Progenitor cell of endocrine pancreas (in vitro differentiated cells): ENCODE data around the gene CDCP1. TPM values are rescaled to one million over a fixed set of nuclear protein-coding genes. Genes with fewer than 3 reads are reported as not detected.

Experiments used
- DNase-seq: peaks from one replicate; pipeline ENCODE4 v3.0.0; 2021; ENCODE audit warnings: low spot score; ENCODE audit not compliant: unreplicated experiment
- H3K27ac Mint-ChIP-seq: 2 replicates; pipeline ENCODE4 v1.8.0; 2021; ENCODE audit warnings: mild to moderate bottlenecking, moderate library complexity, mixed read lengths
- H3K27me3 Mint-ChIP-seq: 2 replicates; pipeline ENCODE4 v1.8.0; 2021; ENCODE audit warnings: mixed read lengths
- H3K36me3 Mint-ChIP-seq: 2 replicates; pipeline ENCODE4 v1.8.0; 2022; ENCODE audit warnings: mixed read lengths; ENCODE audit not compliant: insufficient read depth
- H3K4me1 Mint-ChIP-seq: 2 replicates; pipeline ENCODE4 v1.8.0; 2021; ENCODE audit warnings: low read depth, mixed read lengths
- H3K4me3 Mint-ChIP-seq: 2 replicates; pipeline ENCODE4 v1.8.0; 2021; ENCODE audit warnings: low read depth, mild to moderate bottlenecking, moderate library complexity, mixed read lengths
- H3K9me3 Mint-ChIP-seq: 2 replicates; pipeline ENCODE4 v1.8.0; 2021; ENCODE audit warnings: low read depth, mixed read lengths
- CTCF ChIP-seq: fragments of 200-600 bp; sonication (generic); IDR thresholded peaks from one replicate; pipeline ENCODE4 v1.5.0; 2021; ENCODE audit warnings: antibody characterized with exemption, mild to moderate bottlenecking; ENCODE audit not compliant: unreplicated experiment
- total RNA-seq: library from RNA; stranded (reverse); gene quantifications from 2 replicates; pipeline ENCODE4 v1.2.1, GENCODE V29; 2021

Gene CDCP1
- total RNA-seq, 1 donor from 2014 or later = 15.3 TPM

GRCh38 chr3:45137656-45138181 is 8.5 kb downstream of the CDCP1 start:
- H3K4me1 Mint-ChIP-seq = peaks cover 8% of the 10 kb centered on the region
- no peak overlapping the region for H3K27ac Mint-ChIP-seq
- no peaks in the 10 kb centered on the region for H3K9me3 Mint-ChIP-seq
- H3K4me3 Mint-ChIP-seq = no peak overlapping the region
- H3K36me3 Mint-ChIP-seq = peaks cover 2% of the 10 kb centered on the region
- peaks cover 5% of the 10 kb centered on the region for H3K27me3 Mint-ChIP-seq
- no peak for TF ChIP-seq CTCF
- no peak for DNase-seq

GRCh38 chr3:45135959-45136358 is 10.2 kb downstream of the CDCP1 start:
- Mint-ChIP-seq H3K27me3 (no peaks in the 10 kb centered on the region), H3K36me3 (peaks cover 2% of the 10 kb centered on the region), H3K27ac (no peak overlapping the region), H3K4me1 (peaks cover 10% of the 10 kb centered on the region), H3K4me3 (no peak overlapping the region), H3K9me3 (no peaks in the 10 kb centered on the region)
- DNase-seq = no peak
- TF ChIP-seq CTCF = no peak

GRCh38 chr3:45134758-45135521 is 11.2 kb downstream of the CDCP1 start:
- Mint-ChIP-seq H3K9me3 (no peaks in the 10 kb centered on the region), H3K27me3 (no peaks in the 10 kb centered on the region), H3K27ac (no peak overlapping the region), H3K36me3 (peaks cover 2% of the 10 kb centered on the region), H3K4me3 (no peak overlapping the region), H3K4me1 (peaks cover 10% of the 10 kb centered on the region)
- no peak for TF ChIP-seq CTCF
- no peak for DNase-seq

- Mint-ChIP-seq H3K27me3 (no peaks in the 10 kb centered on the region), H3K4me3 (no peak overlapping the region), H3K4me1 (peaks cover 2% of the 10 kb centered on the region), H3K36me3 (peaks cover 2% of the 10 kb centered on the region), H3K27ac (no peak overlapping the region), H3K9me3 (no peaks in the 10 kb centered on the region)
- DNase-seq = no peak
- no peak for TF ChIP-seq CTCF
Observed at GRCh38 chr3:45132568-45133211, 13.5 kb downstream of the CDCP1 start.

GRCh38 chr3:45131201-45131600 is 15.0 kb downstream of the CDCP1 start:
- Mint-ChIP-seq H3K27me3 (no peaks in the 10 kb centered on the region), H3K4me3 (no peak overlapping the region), H3K9me3 (no peaks in the 10 kb centered on the region), H3K27ac (no peak overlapping the region), H3K36me3 (peaks cover 2% of the 10 kb centered on the region), H3K4me1 (peaks cover 2% of the 10 kb centered on the region)
- no peak for DNase-seq
- TF ChIP-seq CTCF = no peak
